ENCODE results near the gene MIA2.
"Not testable (repeated sequence)": the region's sequence is repeated elsewhere in the genome, so short reads cannot be mapped to it uniquely, and the experiment has no call there.

The MIA2 gene

DNA sequence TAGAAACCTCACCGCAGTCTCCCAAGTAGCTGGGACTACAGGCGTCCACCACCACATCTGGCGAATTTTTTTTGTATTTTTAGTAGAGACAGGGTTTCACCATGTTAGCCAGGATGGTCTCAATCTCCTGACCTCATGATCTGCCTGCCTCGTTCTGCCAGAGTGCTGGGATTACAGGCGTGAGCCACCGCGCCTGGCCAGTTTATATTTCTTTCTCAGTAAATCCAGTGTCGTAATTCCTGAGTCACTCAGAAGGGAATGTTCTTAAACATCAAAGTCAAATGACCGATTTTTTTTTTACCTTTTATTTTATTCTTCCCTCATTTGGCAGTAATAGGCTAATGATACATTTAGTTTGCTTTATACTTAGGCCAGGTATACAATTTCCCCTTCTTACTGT lies 118.0 kb downstream of the MIA2 start:
- no peak for DNase-seq

GRCh38 chr14:39359069-39359468 lies 125.4 kb downstream of the MIA2 start:
- not testable (repeated sequence) for DNase-seq

DNA sequence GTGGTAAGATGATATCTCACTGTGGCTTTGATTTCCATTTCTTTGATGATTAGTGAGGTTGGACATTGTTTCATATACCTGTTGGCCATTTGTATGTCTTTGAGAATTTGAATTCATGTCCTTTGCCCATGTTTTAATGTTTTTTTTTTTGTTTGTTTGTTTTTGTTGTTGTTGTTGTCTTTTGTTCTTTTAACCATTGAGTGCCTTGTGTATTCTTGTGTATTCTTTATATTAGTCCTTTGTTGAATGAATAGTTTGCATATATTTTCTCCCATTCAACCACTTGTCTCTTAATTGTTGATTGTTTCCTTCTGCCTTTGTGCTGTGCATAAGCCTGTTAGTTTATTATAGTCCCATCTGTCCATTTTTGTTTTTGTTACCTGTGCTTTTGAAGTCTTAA lies 126.6 kb downstream of the MIA2 start:
- no peak for DNase-seq

- not testable (repeated sequence) for DNase-seq
These were observed 127.8 kb downstream of the MIA2 start for GRCh38 chr14:39361556-39361955.

DNA sequence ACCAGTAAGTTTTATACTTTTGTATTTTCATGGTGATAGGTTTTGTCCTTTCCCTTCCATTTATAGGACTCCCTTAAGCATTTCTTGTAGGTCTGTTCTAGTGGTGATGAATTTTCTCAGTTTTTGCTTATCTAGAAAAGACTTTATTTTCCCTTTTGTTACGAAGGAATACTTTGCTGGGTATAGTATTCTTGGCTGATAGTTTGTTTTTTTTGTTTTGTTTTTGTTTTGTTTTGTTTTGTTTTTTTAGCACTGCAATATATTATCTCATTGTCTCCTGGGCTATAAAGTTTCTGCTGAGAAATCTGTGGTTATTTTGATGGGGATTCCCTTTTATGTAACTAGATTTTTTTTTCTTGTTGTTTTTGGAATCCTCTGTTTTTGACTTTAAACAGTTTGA lies 130.8 kb downstream of the MIA2 start:
- DNase-seq = no peak

DNA sequence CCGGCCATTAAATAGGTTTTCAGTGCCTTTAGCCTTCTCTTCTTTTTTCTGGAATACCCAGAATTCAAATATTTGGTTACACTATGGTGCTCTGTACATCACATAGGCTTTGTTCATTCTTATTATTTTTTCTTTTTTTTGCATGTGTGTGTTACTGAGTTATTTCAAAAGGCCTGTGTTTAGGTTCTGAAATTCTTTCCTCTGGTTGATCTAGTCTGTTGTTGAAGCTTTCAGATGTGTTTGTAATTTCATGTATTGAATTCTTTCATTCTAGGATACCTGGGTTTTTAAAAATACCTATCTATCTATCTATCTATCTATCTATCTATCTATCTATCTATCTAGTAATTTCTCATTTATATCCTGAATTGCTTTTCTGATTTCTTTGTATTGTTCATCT lies 131.6 kb downstream of the MIA2 start:
- no peak for DNase-seq

GRCh38 chr14:39366460-39367386 lies 133.0 kb downstream of the MIA2 start:
- DNase-seq = no peak

DNA sequence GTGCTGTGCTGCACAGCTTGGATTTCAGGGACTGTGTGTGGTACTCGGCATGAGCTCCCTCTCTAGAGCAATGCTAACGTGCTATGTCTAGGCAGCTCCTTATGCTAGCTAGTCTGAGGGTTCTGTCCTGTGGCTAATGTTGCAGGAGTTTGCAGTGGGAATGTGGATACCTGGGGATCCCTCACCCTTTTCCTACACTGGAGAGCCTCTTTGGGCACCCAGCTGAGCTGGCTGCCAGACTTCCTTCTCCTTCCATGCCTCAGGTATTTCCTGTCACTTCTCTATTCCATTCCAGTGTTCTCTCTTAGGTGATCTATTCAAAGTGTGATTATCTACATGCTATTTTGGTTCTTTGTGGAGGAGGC lies 133.7 kb downstream of the MIA2 start:
- no peak for DNase-seq

- DNase-seq = peak; percentile 83
These were observed 134.7 kb downstream of the MIA2 start for GRCh38 chr14:39368261-39368959.

GRCh38 chr14:39369029-39369428 lies 135.3 kb downstream of the MIA2 start:
- no peak for DNase-seq

GRCh38 chr14:39370415-39370814 lies 136.7 kb downstream of the MIA2 start:
- no peak for DNase-seq

- no peak for DNase-seq
These were observed 138.9 kb downstream of the MIA2 start for GRCh38 chr14:39372656-39373055.

DNA sequence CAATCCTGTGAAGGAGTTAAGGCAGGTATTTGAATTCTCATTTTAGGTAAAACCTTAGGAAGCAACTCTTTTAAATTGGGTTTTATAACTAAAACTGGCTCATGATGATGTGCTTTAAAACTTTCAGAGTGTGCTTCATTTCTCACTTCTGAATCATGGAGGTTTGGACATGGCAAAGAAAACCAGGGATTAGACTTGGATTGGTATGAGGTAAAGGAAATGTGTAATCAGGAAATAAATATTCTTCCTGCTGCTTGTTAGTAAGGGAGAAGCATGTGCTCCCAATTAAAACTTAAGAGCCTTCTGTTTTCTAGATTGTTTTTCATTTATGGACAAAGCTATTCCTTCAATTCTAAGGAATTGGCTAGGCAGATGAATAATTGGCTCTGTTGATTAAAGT lies 141.1 kb downstream of the MIA2 start:
- DNase-seq = no peak

DNA sequence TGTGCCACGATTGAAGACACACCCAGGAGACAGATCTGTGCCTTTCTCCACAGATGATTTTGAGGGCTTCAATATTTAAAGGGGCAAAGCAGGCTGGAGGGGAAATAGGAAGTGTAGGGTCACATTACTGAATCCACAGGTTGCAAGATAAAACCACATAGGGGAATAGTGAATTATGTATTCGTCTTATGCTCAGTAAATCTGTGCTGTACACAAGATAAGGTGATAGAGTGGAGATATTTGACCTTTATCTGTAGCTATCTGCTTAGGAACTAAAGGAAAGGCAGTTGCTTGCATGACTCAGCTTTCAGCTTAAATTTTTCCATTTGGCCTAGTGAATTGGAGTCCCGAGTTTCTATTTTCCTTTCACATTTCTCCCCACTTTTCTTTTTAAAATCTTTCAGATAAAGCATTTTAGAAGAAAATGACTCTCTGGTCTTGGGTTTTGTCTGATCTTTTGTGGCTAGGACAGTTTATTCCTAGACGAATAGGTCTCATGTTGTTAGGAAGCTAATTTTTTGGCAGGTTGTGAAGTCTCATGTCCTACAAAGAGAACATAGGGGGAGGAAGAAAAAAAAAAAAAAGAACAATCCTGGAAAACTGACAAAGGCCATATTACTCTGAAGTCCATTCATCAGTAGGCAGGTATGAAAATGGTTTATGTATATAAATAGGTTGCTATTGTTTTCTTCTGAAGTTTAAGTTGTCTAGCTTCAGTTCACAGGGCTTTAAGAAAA lies 143.1 kb downstream of the MIA2 start:
- no peak for DNase-seq

GRCh38 chr14:39381366-39381765 lies 147.7 kb downstream of the MIA2 start:
- DNase-seq = no peak

- DNase-seq = no peak
These were observed 148.7 kb downstream of the MIA2 start for GRCh38 chr14:39382463-39382862.

GRCh38 chr14:39383026-39383660 lies 149.4 kb downstream of the MIA2 start:
- DNase-seq = no peak

- DNase-seq = no peak
These were observed 150.0 kb downstream of the MIA2 start for GRCh38 chr14:39383741-39384140.

DNA sequence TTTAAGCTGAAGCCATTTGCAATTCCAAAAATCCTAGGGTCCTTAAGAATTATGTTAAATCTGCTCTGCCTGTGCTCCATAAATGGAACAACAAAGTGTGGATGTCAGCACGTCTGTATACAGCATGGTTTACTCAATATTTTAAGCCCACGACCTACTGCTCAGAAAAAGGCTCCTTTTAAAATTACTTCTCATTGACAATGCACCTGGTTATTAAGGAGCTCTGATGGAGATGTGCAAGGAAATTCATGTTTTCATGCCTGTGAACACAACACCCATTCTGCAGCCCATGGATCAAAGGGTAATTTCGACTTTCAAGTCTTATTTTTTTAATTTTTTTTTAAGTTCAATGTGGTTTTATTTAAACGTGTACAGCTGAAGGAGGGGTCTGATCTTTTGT lies 150.5 kb downstream of the MIA2 start:
- no peak for DNase-seq

DNA sequence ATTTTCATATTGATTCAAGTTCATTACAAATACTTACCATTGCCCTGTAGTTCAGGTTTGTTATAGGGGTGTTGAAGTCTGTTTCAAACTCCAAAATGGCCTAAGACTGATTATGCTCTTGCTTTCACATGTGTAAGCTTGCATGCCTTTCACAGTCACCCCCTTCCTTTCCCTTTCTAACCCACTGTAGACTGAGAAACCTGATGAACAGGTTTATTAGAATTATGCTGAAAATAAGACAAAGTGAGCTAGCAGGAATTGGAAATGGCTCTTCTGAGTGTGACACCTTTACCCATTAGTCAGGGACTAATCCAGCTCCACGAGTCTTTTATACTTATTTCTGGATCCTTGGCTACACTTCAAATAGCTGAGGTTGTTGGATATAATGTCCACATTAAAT lies 159.6 kb downstream of the MIA2 start:
- no peak for DNase-seq

DNA sequence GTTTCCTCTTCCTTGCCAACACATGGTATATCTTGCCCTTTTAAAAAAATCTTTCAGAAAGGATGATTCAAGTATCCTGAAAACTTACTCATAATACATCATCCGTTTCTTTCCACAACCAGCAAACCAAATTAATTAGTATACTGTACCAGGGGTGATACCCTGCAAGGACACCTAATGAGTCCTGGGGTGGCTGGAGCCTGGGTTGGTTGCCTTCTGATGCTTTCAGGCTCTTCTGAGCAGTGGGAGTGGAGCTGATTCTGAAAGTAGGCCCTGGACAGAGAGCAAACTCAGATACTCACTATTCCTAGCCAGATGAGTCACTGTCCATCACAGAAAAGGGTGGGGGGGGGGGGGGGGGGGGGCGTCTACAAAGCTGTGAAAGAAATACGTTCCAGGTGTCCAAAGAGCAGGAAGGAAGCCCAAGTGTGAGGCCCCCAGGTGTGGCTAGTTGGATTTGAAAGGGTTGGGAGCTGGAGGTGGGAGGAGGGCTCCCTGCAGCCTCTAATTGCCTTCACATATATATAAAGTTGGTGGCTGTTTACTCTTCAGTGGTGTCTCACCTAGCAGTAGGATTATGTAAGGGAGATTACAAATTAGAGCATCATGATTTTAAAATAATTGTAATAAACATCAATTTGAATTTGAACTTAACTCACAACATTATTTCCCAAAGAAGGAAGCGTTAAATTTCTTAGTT lies 162.0 kb downstream of the MIA2 start:
- DNase-seq = no peak

GRCh38 chr14:39396448-39396847 lies 162.7 kb downstream of the MIA2 start:
- no peak for DNase-seq

DNA sequence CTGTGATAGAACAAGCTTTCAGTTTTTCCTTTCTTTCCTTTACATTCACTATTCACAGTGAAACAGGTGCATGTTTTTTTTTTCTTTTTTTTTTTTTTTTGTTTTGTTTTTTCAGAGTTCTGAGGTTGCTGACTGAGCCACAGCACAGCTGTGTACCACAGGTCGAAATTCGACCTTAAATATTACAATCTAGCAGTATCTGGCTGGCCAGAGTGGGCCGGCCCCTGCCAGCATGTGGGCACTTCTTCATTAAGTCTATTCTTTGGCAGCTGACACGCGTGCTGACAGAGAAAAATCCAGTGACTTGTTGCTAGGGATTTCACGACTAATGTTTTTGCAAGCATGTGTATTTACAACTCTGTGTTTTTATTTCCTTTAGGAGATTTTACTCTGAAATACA lies 164.7 kb downstream of the MIA2 start:
- no peak for DNase-seq
